Measurements from ENCODE around the gene CCNI.
A peak's percentile ranks its signal among the peaks of the same experiment; 100 is the strongest.

Gene CCNI

DNA sequence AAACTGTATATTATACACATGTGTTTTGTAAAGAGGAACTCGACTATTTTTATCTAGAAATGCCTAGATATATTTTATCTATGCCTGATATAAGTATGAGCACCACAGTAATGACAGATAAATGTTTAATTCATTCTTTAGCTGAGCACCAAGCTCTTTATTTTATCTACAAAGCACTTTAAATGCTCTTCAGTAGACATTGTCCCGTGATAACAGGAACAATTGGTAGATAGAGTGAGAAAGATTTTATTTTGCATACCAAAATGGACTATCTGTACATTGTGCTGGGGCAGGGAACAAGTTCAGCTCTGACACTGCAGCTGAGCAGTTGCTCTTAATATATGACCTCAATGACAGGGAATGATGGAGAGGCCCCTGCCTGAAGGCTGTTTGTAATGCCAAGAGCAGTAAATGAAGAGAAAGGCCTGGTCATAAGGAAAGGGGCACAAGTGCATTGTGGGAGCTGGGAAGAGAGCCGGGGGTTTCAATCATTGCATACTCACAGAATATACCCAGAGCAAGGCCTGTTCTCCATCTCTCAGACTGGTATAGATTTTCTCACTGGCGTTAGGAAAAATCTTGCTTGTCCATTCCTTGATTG, 68.9 kb downstream of the CCNI start:
- TF ChIP-seq CTCF (conservative IDR thresholded peaks at IDR 0.05; ENCODE audit: low read depth, low read length): no peak
- DNase-seq (ENCODE audit: low read depth): no peak
- no peak overlapping the region for H3K4me3 ChIP-seq (ENCODE audit: low read depth, low read length)

DNA sequence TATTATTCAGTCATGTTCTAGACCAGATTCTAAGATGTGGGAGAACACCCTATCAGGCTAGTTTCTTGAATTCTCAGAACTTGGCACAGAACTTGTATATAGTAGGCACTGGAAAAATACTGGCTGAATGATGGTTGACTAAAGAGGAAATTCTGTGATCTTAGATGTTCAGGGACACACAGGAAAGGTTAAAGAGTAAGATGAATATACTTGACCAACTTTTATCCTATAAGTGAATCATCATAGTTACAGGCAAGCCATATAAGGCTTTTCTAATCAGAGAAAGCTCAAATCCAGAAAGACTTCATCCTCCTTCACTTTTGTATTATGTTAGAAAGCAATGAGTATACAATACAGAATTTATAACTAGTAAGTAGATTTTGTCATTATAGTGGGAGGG, 72.4 kb downstream of the CCNI start:
- no peak for TF ChIP-seq CTCF (conservative IDR thresholded peaks at IDR 0.05; ENCODE audit: low read depth, low read length)
- no peak overlapping the region for H3K4me3 ChIP-seq (ENCODE audit: low read depth, low read length)
- DNase-seq (ENCODE audit: low read depth): no peak

- no peak for TF ChIP-seq CTCF (conservative IDR thresholded peaks at IDR 0.05; ENCODE audit: low read depth, low read length)
- peak; percentile 62 for DNase-seq (ENCODE audit: low read depth)
- no peak overlapping the region for H3K4me3 ChIP-seq (ENCODE audit: low read depth, low read length)
Observed at GRCh38 chr4:77002321-77003107, 73.3 kb downstream of the CCNI start.

DNA sequence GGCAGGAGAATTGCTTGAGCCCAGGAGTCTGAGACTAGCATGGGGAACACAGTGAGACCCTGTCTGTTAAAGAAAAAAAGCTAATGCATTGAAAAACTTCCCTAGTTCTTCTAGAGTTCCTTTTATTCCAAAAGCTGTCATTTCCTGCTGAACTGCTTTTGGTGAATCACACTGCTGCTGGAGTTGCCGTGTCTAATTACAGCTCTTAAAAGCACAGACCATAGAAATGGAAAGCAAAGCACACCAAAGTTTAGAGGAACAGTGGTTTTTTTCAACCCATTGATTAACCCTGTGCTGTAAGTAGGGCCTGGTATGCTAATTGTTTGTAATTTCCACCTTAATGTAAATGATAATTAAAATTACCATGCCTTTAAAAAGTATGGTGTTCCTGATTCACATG, 73.9 kb downstream of the CCNI start:
- H3K4me3 ChIP-seq (ENCODE audit: low read depth, low read length): no peak overlapping the region
- DNase-seq (ENCODE audit: low read depth): peak; percentile 83
- no peak for TF ChIP-seq CTCF (conservative IDR thresholded peaks at IDR 0.05; ENCODE audit: low read depth, low read length)

DNA sequence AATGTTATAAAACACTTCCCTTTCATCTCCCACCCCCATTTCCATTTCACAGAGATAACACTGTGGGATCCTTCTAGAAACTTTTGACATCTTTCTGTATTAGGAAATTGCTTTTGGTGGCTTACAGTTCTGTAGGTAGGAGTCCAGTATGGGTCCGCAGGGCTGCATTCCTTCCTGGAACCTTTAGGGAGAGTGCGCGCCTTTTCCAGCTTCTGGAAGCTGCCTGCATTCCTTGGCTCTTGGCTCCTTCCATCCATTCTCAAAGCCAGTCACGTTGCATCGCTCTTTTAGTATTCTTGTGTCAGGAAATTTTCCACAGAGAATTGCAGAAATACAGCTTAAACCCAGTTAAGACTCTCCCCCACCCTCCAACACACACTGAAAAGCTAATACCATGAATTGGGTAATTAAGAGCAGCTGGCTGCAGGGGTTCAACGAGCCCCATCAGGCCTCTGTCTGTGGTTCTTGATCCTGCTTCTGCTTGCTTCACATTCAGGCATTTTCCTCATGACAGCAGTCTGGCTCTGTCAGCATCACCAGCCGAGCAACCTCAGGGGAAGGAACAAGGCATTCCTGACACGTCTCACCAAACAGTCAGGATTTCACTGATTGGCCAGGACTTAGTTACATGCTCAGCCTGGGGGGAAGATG, 77.4 kb downstream of the CCNI start:
- no peak for TF ChIP-seq CTCF (conservative IDR thresholded peaks at IDR 0.05; ENCODE audit: low read depth, low read length)
- no peak overlapping the region for H3K4me3 ChIP-seq (ENCODE audit: low read depth, low read length)
- DNase-seq (ENCODE audit: low read depth): peak; percentile 74

DNA sequence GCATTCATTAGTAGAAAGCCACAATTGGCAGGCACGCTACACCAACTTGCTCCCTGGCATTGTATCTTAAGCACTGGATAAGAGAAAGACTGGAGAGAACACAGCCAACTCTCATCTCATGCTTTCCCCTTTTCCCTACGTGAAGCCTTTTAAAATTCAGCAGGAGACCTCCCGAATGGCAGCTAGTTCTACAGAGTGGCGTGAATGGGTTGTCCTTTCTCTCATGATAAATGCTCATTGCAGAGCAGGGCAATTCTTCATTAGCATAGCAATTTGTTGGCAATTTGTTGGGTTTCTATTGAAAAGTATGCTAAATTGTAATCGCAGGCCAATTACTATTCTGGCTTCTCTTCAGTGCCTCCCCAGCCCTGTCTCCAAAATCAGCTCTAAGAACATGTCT, 78.3 kb downstream of the CCNI start:
- no peak overlapping the region for H3K4me3 ChIP-seq (ENCODE audit: low read depth, low read length)
- no peak for TF ChIP-seq CTCF (conservative IDR thresholded peaks at IDR 0.05; ENCODE audit: low read depth, low read length)
- DNase-seq (ENCODE audit: low read depth): no peak

Measured in choroid plexus epithelial cell (primary cell).